CD8-positive, alpha-beta memory T cell (primary cell): ENCODE measurements around the gene TSPAN9. TPM values are rescaled to one million over a fixed set of nuclear protein-coding genes. Genes with fewer than 3 reads are reported as not detected.

Experiments
- CTCF ChIA-PET: fragments of 350-600 bp; sonication (Branson Sonifier 250); formaldehyde crosslinking; loops from one replicate; lab custom pipeline; 2021; ENCODE audit warnings: antibody characterized with exemption; lab: Charles Lee
- POLR2A ChIA-PET: fragments of 350-600 bp; sonication (Branson Sonifier 250); formaldehyde crosslinking; loops from one replicate; lab custom pipeline; 2021; ENCODE audit warnings: antibody characterized with exemption; lab: Charles Lee
- DNase-seq, 5 donors: peaks; one replicate each; pipeline versions ENCODE4 v3.0.0 to v3.0.0-alpha.2; 2020 to 2022; ENCODE audit warnings: mixed read lengths in 1 of 5
- H3K27ac ChIP-seq: one replicate; pipeline ENCODE4 v1.7.0; 2013; ENCODE audit warnings: low read depth, mild to moderate bottlenecking, low read length, moderate library complexity
- H3K27me3 ChIP-seq: 2 replicates; pipeline ENCODE4 v1.7.0; 2013; ENCODE audit warnings: low read length, mild to moderate bottlenecking; ENCODE audit not compliant: insufficient read depth, poor library complexity, severe bottlenecking
- H3K36me3 ChIP-seq: 2 replicates; pipeline ENCODE4 v1.7.0; 2013; ENCODE audit warnings: mild to moderate bottlenecking, low read length, moderate library complexity; ENCODE audit not compliant: insufficient read depth
- H3K4me1 ChIP-seq: 2 replicates; pipeline ENCODE4 v1.7.0; 2013; ENCODE audit warnings: mild to moderate bottlenecking, low read length, moderate library complexity; ENCODE audit not compliant: insufficient read depth
- H3K4me3 ChIP-seq: 2 replicates; pipeline ENCODE4 v1.7.0; 2013; ENCODE audit warnings: mild to moderate bottlenecking, low read length
- H3K9me3 ChIP-seq: 2 replicates; pipeline ENCODE4 v1.7.0; 2013; ENCODE audit warnings: mild to moderate bottlenecking, low read length
- H3K27ac Mint-ChIP-seq, 8 donors: one replicate each; pipeline ENCODE4 v1.8.0; 2020 to 2021; ENCODE audit warnings: mixed read lengths in 8 of 8, mild to moderate bottlenecking in 6 of 8, inconsistent platforms in 3 of 8, moderate library complexity in 3 of 8
- H3K27me3 Mint-ChIP-seq, 2 donors: one replicate each; pipeline ENCODE4 v1.8.0; 2020 to 2021; ENCODE audit warnings: mixed read lengths in 2 of 2, mild to moderate bottlenecking in 1 of 2, moderate library complexity in 1 of 2
- H3K36me3 Mint-ChIP-seq, 3 donors: one replicate each; pipeline ENCODE4 v1.8.0; 2020 to 2021; ENCODE audit warnings: mixed read lengths in 3 of 3, inconsistent platforms in 1 of 3, mild to moderate bottlenecking in 1 of 3
- H3K4me1 Mint-ChIP-seq, 3 donors: one replicate each; pipeline ENCODE4 v1.8.0; 2020 to 2021; ENCODE audit warnings: mixed read lengths in 3 of 3, inconsistent platforms in 1 of 3, mild to moderate bottlenecking in 1 of 3
- H3K4me3 Mint-ChIP-seq, 7 donors: one replicate each; pipeline ENCODE4 v1.8.0; 2020 to 2021; ENCODE audit warnings: mixed read lengths in 7 of 7, mild to moderate bottlenecking in 6 of 7, moderate library complexity in 4 of 7, inconsistent platforms in 2 of 7
- H3K9me3 Mint-ChIP-seq, 5 donors: one replicate each; pipeline ENCODE4 v1.8.0; 2020 to 2022; ENCODE audit warnings: mixed read lengths in 5 of 5, mild to moderate bottlenecking in 3 of 5, moderate library complexity in 2 of 5, inconsistent platforms in 1 of 5
- polyA plus RNA-seq: library from polyadenylated mRNA; unstranded; fragments of 300-500 nt; fragmentation: Illumina TruSeq; gene quantifications from one replicate; pipeline ENCODE4 v1.2.3, GENCODE V29; 2021
- total RNA-seq, 2 experiments: library from RNA; stranded (reverse); gene quantifications; one replicate each; pipeline ENCODE4 v1.2.3, GENCODE V29; 2021

The TSPAN9 gene
- under 1 TPM; 0.33 to 0.79 TPM for total RNA-seq
- not detected for polyA plus RNA-seq

- peaks cover 8 to 9% of the 10 kb centered on the region in 2 donors for H3K27me3 Mint-ChIP-seq
- peak within 1 kb of the TSS; percentile 82 to 90 (median 84) for H3K4me3 Mint-ChIP-seq
- Histone ChIP-seq H3K27ac (no peak within 1 kb of the TSS), H3K4me3 (peak within 1 kb of the TSS; percentile 54), H3K4me1 (peaks cover 5% of the 10 kb centered on the region), H3K27me3 (peaks cover 5% of the 10 kb centered on the region), H3K36me3 (no peaks in the 10 kb centered on the region), H3K9me3 (no peaks in the 10 kb centered on the region)
- ChIA-PET CTCF (no interaction called here), POLR2A (no interaction called here)
- H3K36me3 Mint-ChIP-seq, result peaks cover 0 to 2% (median 0%) of the 10 kb centered on the region in 3 donors
- peak within 1 kb of the TSS in 4 of 8 donors; percentile 32 to 84 (median 72) for H3K27ac Mint-ChIP-seq
- H3K4me1 Mint-ChIP-seq, result peaks cover 10 to 28% (median 13%) of the 10 kb centered on the region in 3 donors
- H3K9me3 Mint-ChIP-seq, result no peaks in the 10 kb centered on the region
- DNase-seq, result peak; percentile 48 to 73 (median 59)
These were observed at the start of gene TSPAN9 for GRCh38 chr12:3076730-3077571. TSS of gene TSPAN9 (plus strand) at chr12:3077379. CDS start at chr12:3201194, 123,815 bp downstream.

- H3K36me3 Mint-ChIP-seq, result no peaks in the 10 kb centered on the region
- no peaks in the 10 kb centered on the region for H3K4me1 Mint-ChIP-seq
- Histone ChIP-seq H3K27ac (no peak overlapping the region), H3K9me3 (no peaks in the 10 kb centered on the region), H3K4me3 (no peak overlapping the region), H3K4me1 (no peaks in the 10 kb centered on the region), H3K27me3 (no peaks in the 10 kb centered on the region), H3K36me3 (no peaks in the 10 kb centered on the region)
- no peak for DNase-seq
- H3K4me3 Mint-ChIP-seq, result no peak overlapping the region
- H3K9me3 Mint-ChIP-seq, result no peaks in the 10 kb centered on the region
- H3K27me3 Mint-ChIP-seq, result peaks cover 3 to 11% of the 10 kb centered on the region in 2 donors
- ChIA-PET POLR2A (no interaction called here), CTCF (no interaction called here)
- H3K27ac Mint-ChIP-seq, result no peak overlapping the region
These were observed 49.1 kb upstream of the TSPAN9 start for GRCh38 chr12:3028108-3028507.

DNA sequence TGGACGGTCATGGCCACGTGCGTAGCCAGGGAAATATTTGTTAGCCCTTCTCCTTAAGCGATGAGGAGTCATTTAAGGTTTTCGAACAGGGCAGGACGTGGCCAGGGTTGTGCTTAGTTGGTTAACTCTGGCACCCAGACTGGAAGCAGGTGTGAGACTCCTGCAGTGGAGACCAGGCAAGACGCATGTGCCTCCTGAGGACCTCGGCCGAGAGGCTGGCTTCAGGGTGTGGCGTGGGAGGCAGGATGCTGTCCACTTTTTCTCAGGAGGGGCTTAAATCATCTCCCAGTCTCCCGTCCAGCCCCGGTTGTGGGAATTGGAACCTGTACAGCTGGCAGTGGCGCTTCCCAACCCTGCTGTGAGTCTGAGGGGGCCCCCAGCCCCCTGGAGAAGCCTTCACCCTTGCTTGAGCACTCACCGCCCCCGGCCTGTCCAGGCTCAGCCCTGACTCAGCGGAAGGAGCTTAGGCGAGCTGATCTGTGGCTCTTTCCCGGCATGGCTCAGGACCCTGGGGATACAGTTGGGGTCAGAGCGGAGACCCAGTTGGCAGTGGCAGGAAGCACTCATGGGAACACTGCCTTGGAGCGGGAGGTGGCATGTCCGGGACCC, 46.3 kb upstream of the TSPAN9 start:
- CTCF ChIA-PET, result no interaction called here
- no peak overlapping the region for H3K27ac Mint-ChIP-seq

DNA sequence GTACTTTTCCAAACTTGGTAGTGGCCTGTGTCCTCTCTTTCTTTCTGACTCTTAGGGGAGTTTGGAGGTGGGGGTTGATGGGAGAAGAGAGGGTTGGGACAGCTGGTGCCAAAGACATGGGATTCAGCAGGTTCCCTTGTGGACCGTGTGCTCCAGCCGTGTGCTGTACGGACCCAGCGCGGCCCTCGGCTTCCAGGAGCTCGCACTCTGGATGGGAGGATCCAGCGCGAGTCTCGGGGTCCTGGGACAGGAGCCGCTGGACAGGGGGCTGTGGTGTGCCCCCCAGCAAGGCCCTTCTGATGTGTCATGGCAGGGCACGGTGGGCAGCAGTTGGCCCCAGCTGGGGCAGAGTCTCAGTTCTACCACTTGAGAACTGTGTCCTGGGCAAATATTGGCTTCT, 45.0 kb upstream of the TSPAN9 start:
- H3K9me3 ChIP-seq, result no peaks in the 10 kb centered on the region
- H3K27me3 Mint-ChIP-seq, result peaks cover 10 to 18% of the 10 kb centered on the region in 2 donors
- H3K4me3 ChIP-seq, result no peak overlapping the region
- H3K4me1 ChIP-seq, result no peaks in the 10 kb centered on the region
- no peaks in the 10 kb centered on the region for H3K36me3 ChIP-seq
- ChIA-PET CTCF (no interaction called here), POLR2A (no interaction called here)
- no peak overlapping the region for H3K27ac Mint-ChIP-seq
- H3K27ac ChIP-seq, result no peak overlapping the region
- no peaks in the 10 kb centered on the region for H3K27me3 ChIP-seq
- no peaks in the 10 kb centered on the region for H3K4me1 Mint-ChIP-seq
- no peak overlapping the region for H3K4me3 Mint-ChIP-seq
- H3K9me3 Mint-ChIP-seq, result no peaks in the 10 kb centered on the region
- H3K36me3 Mint-ChIP-seq, result no peaks in the 10 kb centered on the region
- no peak for DNase-seq

More for the DNA sequence above, 46.3 kb upstream of the TSPAN9 start:
- H3K4me1 Mint-ChIP-seq, result no peaks in the 10 kb centered on the region
- Histone ChIP-seq H3K27ac (no peak overlapping the region), H3K27me3 (no peaks in the 10 kb centered on the region), H3K9me3 (no peaks in the 10 kb centered on the region), H3K4me3 (no peak overlapping the region), H3K36me3 (no peaks in the 10 kb centered on the region), H3K4me1 (no peaks in the 10 kb centered on the region)
- peaks cover 10 to 18% of the 10 kb centered on the region in 2 donors for H3K27me3 Mint-ChIP-seq
- no peak overlapping the region for H3K4me3 Mint-ChIP-seq
- POLR2A ChIA-PET, result no interaction called here
- H3K36me3 Mint-ChIP-seq, result no peaks in the 10 kb centered on the region
- no peak for DNase-seq
- H3K9me3 Mint-ChIP-seq, result no peaks in the 10 kb centered on the region

DNA sequence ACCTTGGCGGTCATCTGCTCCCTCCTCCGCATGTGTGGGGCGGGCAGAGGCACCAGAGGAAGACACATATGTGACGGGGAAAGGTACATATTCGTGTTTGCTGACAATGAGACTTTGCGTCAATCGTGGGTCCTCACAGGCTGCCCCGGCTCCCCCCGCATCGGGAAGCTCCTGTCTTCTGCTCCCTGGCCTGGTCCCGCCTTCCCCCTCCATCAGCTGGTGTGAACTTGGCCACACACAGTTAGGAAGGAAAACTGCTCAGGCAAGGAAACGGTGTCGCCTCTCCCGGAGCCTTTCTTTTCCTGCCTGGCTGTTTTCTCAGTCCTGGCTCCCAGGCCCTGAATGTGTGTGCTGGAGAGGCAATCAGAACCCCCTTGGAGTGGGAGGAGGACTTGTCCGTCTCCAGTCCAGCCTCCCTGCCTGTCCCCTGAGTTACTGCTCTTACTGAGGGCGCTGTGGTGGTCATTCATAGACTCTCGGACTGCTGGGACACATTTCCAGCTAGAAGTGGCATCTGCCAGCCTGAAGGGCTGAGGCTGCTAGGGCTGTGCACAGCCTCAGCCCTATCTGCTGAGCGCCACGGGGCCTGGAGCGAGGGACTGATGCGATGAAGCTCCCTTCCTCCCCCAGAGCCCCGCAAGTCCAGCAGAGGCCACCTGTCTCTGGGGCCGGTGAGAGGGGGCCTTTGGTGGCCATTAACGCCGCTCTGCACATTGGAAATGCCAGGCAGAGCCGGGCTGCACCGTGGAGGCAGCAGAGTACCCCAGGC, 44.2 kb upstream of the TSPAN9 start:
- Histone ChIP-seq H3K9me3 (no peaks in the 10 kb centered on the region), H3K27me3 (no peaks in the 10 kb centered on the region), H3K36me3 (no peaks in the 10 kb centered on the region), H3K4me3 (no peak overlapping the region), H3K27ac (no peak overlapping the region), H3K4me1 (no peaks in the 10 kb centered on the region)
- Mint-ChIP-seq H3K4me1 (no peaks in the 10 kb centered on the region), H3K27me3 (peaks cover 12 to 18% of the 10 kb centered on the region in 2 donors), H3K9me3 (no peaks in the 10 kb centered on the region), H3K4me3 (no peak overlapping the region), H3K27ac (no peak overlapping the region), H3K36me3 (no peaks in the 10 kb centered on the region)
- ChIA-PET POLR2A (no interaction called here), CTCF (no interaction called here)
- no peak for DNase-seq

DNA sequence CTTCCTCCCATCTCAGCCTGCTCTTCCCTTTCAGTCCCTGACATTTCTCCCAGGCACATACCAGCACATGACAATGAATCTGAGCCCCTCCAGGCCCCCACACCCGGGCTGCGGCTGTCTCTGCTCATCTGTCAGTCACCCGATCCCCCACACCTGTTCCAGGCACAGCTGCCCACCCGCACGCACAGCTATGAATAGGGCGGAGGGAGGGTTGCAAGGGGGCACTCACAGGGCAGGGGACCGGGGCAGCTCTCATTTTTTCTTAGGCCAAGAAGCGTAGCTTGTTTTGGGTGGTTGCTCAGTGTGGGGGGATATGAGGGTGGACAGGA, 43.7 kb upstream of the TSPAN9 start:
- no peak overlapping the region for H3K4me3 Mint-ChIP-seq
- Histone ChIP-seq H3K27me3 (no peaks in the 10 kb centered on the region), H3K27ac (no peak overlapping the region), H3K4me3 (no peak overlapping the region), H3K4me1 (no peaks in the 10 kb centered on the region), H3K36me3 (no peaks in the 10 kb centered on the region), H3K9me3 (no peaks in the 10 kb centered on the region)
- H3K36me3 Mint-ChIP-seq, result no peaks in the 10 kb centered on the region
- peaks cover 16 to 18% of the 10 kb centered on the region in 2 donors for H3K27me3 Mint-ChIP-seq
- H3K27ac Mint-ChIP-seq, result no peak overlapping the region
- no peaks in the 10 kb centered on the region for H3K9me3 Mint-ChIP-seq
- no peak for DNase-seq
- CTCF ChIA-PET, result no interaction called here
- POLR2A ChIA-PET, result no interaction called here
- H3K4me1 Mint-ChIP-seq, result no peaks in the 10 kb centered on the region

GRCh38 chr12:3034067-3034750, 43.0 kb upstream of the TSPAN9 start:
- H3K4me3 Mint-ChIP-seq, result no peak overlapping the region
- H3K4me1 ChIP-seq, result no peaks in the 10 kb centered on the region

More at GRCh38 chr12:3034067-3034750, 43.0 kb upstream of the TSPAN9 start:
- Histone ChIP-seq H3K4me3 (no peak overlapping the region), H3K36me3 (no peaks in the 10 kb centered on the region), H3K27ac (no peak overlapping the region), H3K27me3 (no peaks in the 10 kb centered on the region), H3K9me3 (no peaks in the 10 kb centered on the region)
- Mint-ChIP-seq H3K27ac (no peak overlapping the region), H3K27me3 (peaks cover 18% of the 10 kb centered on the region in 2 donors), H3K9me3 (no peaks in the 10 kb centered on the region), H3K36me3 (no peaks in the 10 kb centered on the region), H3K4me1 (no peaks in the 10 kb centered on the region)
- POLR2A ChIA-PET, result no interaction called here
- no peak for DNase-seq
- CTCF ChIA-PET, result no interaction called here
